Gastroesophageal sphincter (tissue), 4 donors: ENCODE measurements around the gene CNTNAP2. TPM values are rescaled to one million over a fixed set of nuclear protein-coding genes. Genes with fewer than 3 reads are reported as not detected.

Source experiments
- ATAC-seq: fragments of 150-250 bp; one replicate; pipeline ENCODE4 v1.9.1; 2016; ENCODE audit warnings: mild to moderate bottlenecking, moderate library complexity
- H3K27ac ChIP-seq, 4 donors: fragments of 200-600 bp; sonication (generic) in 3 of 4; 1 replicate in 3 of 4; 2 replicates in 1 of 4; pipeline ENCODE4 v1.5.1; 2016 to 2019
- H3K27me3 ChIP-seq: fragments of 200-600 bp; sonication (generic); one replicate; pipeline ENCODE4 v1.5.1; 2019
- H3K36me3 ChIP-seq, 2 donors: fragments of 200-600 bp; sonication (generic); one replicate each; pipeline ENCODE4 v1.5.1; 2019; ENCODE audit warnings: control low read depth in 1 of 2
- H3K4me1 ChIP-seq, 3 donors: fragments of 200-600 bp; sonication (generic); 1 replicate in 2 of 3; 2 replicates in 1 of 3; pipeline ENCODE4 v1.5.1; 2016 to 2019; ENCODE audit warnings: control low read depth in 2 of 3
- H3K4me3 ChIP-seq, 2 donors: fragments of 200-600 bp; sonication (generic); one replicate each; pipeline ENCODE4 v1.5.1; 2019; ENCODE audit warnings: mild to moderate bottlenecking in 1 of 2, moderate library complexity in 1 of 2
- H3K9me3 ChIP-seq, 3 donors: fragments of 200-600 bp; sonication (generic); one replicate each; pipeline ENCODE4 v1.5.1; 2017 to 2019; ENCODE audit warnings: control low read depth in 2 of 3
- CTCF ChIP-seq, 4 experiments: fragments of 200-600 bp in 2 of 4; fragments of 450-650 bp in 2 of 4; sonication (generic) in 1 of 4; IDR thresholded peaks; one replicate each; pipeline ENCODE4 v1.5.1; 2017 to 2019; ENCODE audit warnings: antibody characterized with exemption in 4 of 4, mild to moderate bottlenecking in 2 of 4, moderate library complexity in 2 of 4
- EP300 ChIP-seq: sonication (generic); formaldehyde crosslinking; IDR thresholded peaks from one replicate; pipeline ENCODE4 v1.6.1; 2017; ENCODE audit warnings: antibody characterized with exemption, mild to moderate bottlenecking
- POLR2A ChIP-seq, 2 donors: fragments of 450-650 bp; IDR thresholded peaks; one replicate each; pipeline ENCODE4 v1.6.1; 2017; ENCODE audit warnings: antibody characterized with exemption in 2 of 2, mild to moderate bottlenecking in 2 of 2, moderate library complexity in 1 of 2
- POLR2AphosphoS5 ChIP-seq: sonication (generic); formaldehyde crosslinking; IDR thresholded peaks from one replicate; pipeline ENCODE4 v1.6.1; 2017; ENCODE audit warnings: antibody characterized with exemption
- WGBS, 2 donors: methylation state at CpG; one replicate each; pipeline ENCODE4 v1.1.5; 2018; ENCODE audit warnings: low coverage in 1 of 2; 5-methylcytosine and 5-hydroxymethylcytosine counted together
- total RNA-seq, 4 donors: library from RNA; depleted of rRNA; stranded (reverse); fragments of >200 nt; gene quantifications; one replicate each; pipeline ENCODE4 v1.1.0, GENCODE V29; 2016

CNTNAP2 gene
- total RNA-seq, 4 donors from 2014 or later: 1.5 to 8.9 (median 3.2) TPM

- Histone ChIP-seq H3K4me1 (no peaks in the 10 kb centered on the region), H3K36me3 (no peaks in the 10 kb centered on the region), H3K4me3 (no peak overlapping the region), H3K27ac (no peak overlapping the region), H3K27me3 (peaks cover 5% of the 10 kb centered on the region), H3K9me3 (peaks cover 0 to 4% (median 0%) of the 10 kb centered on the region in 3 donors)
- 61 to 70% methylated on average over 2 to 3 of the region's 3 CpGs for WGBS, 2 donors
- TF ChIP-seq CTCF (IDR thresholded peaks at IDR 0.05): no peak
- no peak for ATAC-seq
These were observed 369.9 kb downstream of the CNTNAP2 start for GRCh38 chr7:146486519-146486918.

- no peak overlapping the region for H3K27ac ChIP-seq
- no peaks in the 10 kb centered on the region for H3K36me3 ChIP-seq
- peaks cover 5% of the 10 kb centered on the region for H3K27me3 ChIP-seq
- no peak for ATAC-seq
- peaks cover 0 to 4% (median 0%) of the 10 kb centered on the region in 3 donors for H3K9me3 ChIP-seq
- TF ChIP-seq CTCF (IDR thresholded peaks at IDR 0.05): no peak
- no peak for TF ChIP-seq POLR2A (IDR thresholded peaks at IDR 0.05)
- TF ChIP-seq POLR2AphosphoS5: no peak
- TF ChIP-seq EP300: no peak
- 70 to 73% methylated on average over 3 to 4 of the region's 4 CpGs for WGBS, 2 donors
- H3K4me3 ChIP-seq: no peak overlapping the region
- H3K4me1 ChIP-seq: no peaks in the 10 kb centered on the region
These were observed 375.4 kb downstream of the CNTNAP2 start for GRCh38 chr7:146492017-146492416.

GRCh38 chr7:146494952-146495596 lies 378.5 kb downstream of the CNTNAP2 start:
- no peak overlapping the region for H3K4me3 ChIP-seq
- no peaks in the 10 kb centered on the region for H3K36me3 ChIP-seq
- H3K9me3 ChIP-seq: no peaks in the 10 kb centered on the region
- ATAC-seq: no peak
- whole genome bisulfite sequencing, 2 donors: 63 to 79% methylated on average over 6 of the region's 6 CpGs
- no peaks in the 10 kb centered on the region for H3K4me1 ChIP-seq
- TF ChIP-seq CTCF (IDR thresholded peaks at IDR 0.05) (no peak), POLR2A (IDR thresholded peaks at IDR 0.05) (no peak), POLR2AphosphoS5 (no peak), EP300 (no peak)
- no peaks in the 10 kb centered on the region for H3K27me3 ChIP-seq
- no peak overlapping the region for H3K27ac ChIP-seq

- Histone ChIP-seq H3K4me1 (no peaks in the 10 kb centered on the region), H3K27ac (no peak overlapping the region), H3K4me3 (no peak overlapping the region), H3K27me3 (no peaks in the 10 kb centered on the region), H3K9me3 (no peaks in the 10 kb centered on the region), H3K36me3 (no peaks in the 10 kb centered on the region)
- ATAC-seq: no peak
- TF ChIP-seq EP300 (no peak), CTCF (IDR thresholded peaks at IDR 0.05) (no peak), POLR2A (IDR thresholded peaks at IDR 0.05) (no peak), POLR2AphosphoS5 (no peak)
- WGBS, 2 donors: 76 to 90% methylated on average over 2 of the region's 2 CpGs
These were observed 380.1 kb downstream of the CNTNAP2 start for GRCh38 chr7:146496657-146497056.

GRCh38 chr7:146499970-146500369 lies 383.4 kb downstream of the CNTNAP2 start:
- ATAC-seq: no peak
- Histone ChIP-seq H3K27me3 (no peaks in the 10 kb centered on the region), H3K4me1 (no peaks in the 10 kb centered on the region), H3K27ac (no peak overlapping the region), H3K9me3 (no peaks in the 10 kb centered on the region), H3K36me3 (no peaks in the 10 kb centered on the region), H3K4me3 (no peak overlapping the region)
- TF ChIP-seq POLR2AphosphoS5 (no peak), POLR2A (IDR thresholded peaks at IDR 0.05) (no peak), EP300 (no peak), CTCF (IDR thresholded peaks at IDR 0.05) (no peak)
- 60 to 79% methylated on average over 2 of the region's 2 CpGs for WGBS, 2 donors
